ENCODE results near the gene SFXN3.

SFXN3 gene

GRCh38 chr10:100999742-101000126, 31.3 kb upstream of the SFXN3 start, which contains the start of gene LZTS2:
Gene LZTS2 (plus strand): TSS chr10:100999808. CDS start chr10:101002539, 2,731 bp downstream.
- peak within 1 kb of the TSS; percentile 91 to 97 (median 93) for H3K4me3 ChIP-seq (ENCODE audit: low read depth in 1 of 5, low read length in 5 of 5)
- H3K27me3 ChIP-seq (ENCODE audit: control insufficient read depth in 5 of 5, insufficient read depth in 4 of 5, low read length in 5 of 5) = no peaks in the 10 kb centered on the region
- peak within 1 kb of the TSS; percentile 99 for H3K27ac ChIP-seq (ENCODE audit: low read depth, low read length)
- peak within 1 kb of the TSS; percentile 93 to 99 (median 98) for H3K9ac ChIP-seq (ENCODE audit: low read length in 5 of 5)
- H3K36me3 ChIP-seq (ENCODE audit: control insufficient read depth in 5 of 5, insufficient read depth in 5 of 5, low read length in 5 of 5) = peaks cover 0 to 25% (median 19%) of the 10 kb centered on the region in 5 donors
- peaks cover 16 to 76% (median 68%) of the 10 kb centered on the region in 5 donors for H3K4me1 ChIP-seq (ENCODE audit: control insufficient read depth in 5 of 5, insufficient read depth in 5 of 5, low read length in 5 of 5)
- no peaks in the 10 kb centered on the region for H3K9me3 ChIP-seq (ENCODE audit: control insufficient read depth in 5 of 5, low read length in 5 of 5)

GRCh38 chr10:101000127-101000914, 30.7 kb upstream of the SFXN3 start:
- peak overlapping the region; percentile 91 to 97 (median 93) for H3K4me3 ChIP-seq (ENCODE audit: low read depth in 1 of 5, low read length in 5 of 5)
- H3K4me1 ChIP-seq (ENCODE audit: control insufficient read depth in 5 of 5, insufficient read depth in 5 of 5, low read length in 5 of 5) = peaks cover 16 to 82% (median 74%) of the 10 kb centered on the region in 5 donors
- peak overlapping the region; percentile 93 to 99 (median 98) for H3K9ac ChIP-seq (ENCODE audit: low read length in 5 of 5)
- H3K27me3 ChIP-seq (ENCODE audit: control insufficient read depth in 5 of 5, insufficient read depth in 4 of 5, low read length in 5 of 5) = no peaks in the 10 kb centered on the region
- H3K9me3 ChIP-seq (ENCODE audit: control insufficient read depth in 5 of 5, low read length in 5 of 5) = no peaks in the 10 kb centered on the region
- H3K27ac ChIP-seq (ENCODE audit: low read depth, low read length) = peak overlapping the region; percentile 99
- peaks cover 0 to 30% (median 24%) of the 10 kb centered on the region in 5 donors for H3K36me3 ChIP-seq (ENCODE audit: control insufficient read depth in 5 of 5, insufficient read depth in 5 of 5, low read length in 5 of 5)

GRCh38 chr10:101000915-101001658, 29.9 kb upstream of the SFXN3 start:
- peaks cover 16 to 85% (median 80%) of the 10 kb centered on the region in 5 donors for H3K4me1 ChIP-seq (ENCODE audit: control insufficient read depth in 5 of 5, insufficient read depth in 5 of 5, low read length in 5 of 5)
- peak overlapping the region; percentile 93 to 99 (median 98) for H3K9ac ChIP-seq (ENCODE audit: low read length in 5 of 5)
- H3K27me3 ChIP-seq (ENCODE audit: control insufficient read depth in 5 of 5, insufficient read depth in 4 of 5, low read length in 5 of 5) = no peaks in the 10 kb centered on the region
- H3K36me3 ChIP-seq (ENCODE audit: control insufficient read depth in 5 of 5, insufficient read depth in 5 of 5, low read length in 5 of 5) = peaks cover 0 to 38% (median 31%) of the 10 kb centered on the region in 5 donors
- H3K9me3 ChIP-seq (ENCODE audit: control insufficient read depth in 5 of 5, low read length in 5 of 5) = no peaks in the 10 kb centered on the region
- peak overlapping the region; percentile 91 to 97 (median 93) for H3K4me3 ChIP-seq (ENCODE audit: low read depth in 1 of 5, low read length in 5 of 5)
- H3K27ac ChIP-seq (ENCODE audit: low read depth, low read length) = peak overlapping the region; percentile 99

- H3K9me3 ChIP-seq (ENCODE audit: control insufficient read depth in 5 of 5, low read length in 5 of 5) = no peaks in the 10 kb centered on the region
- peaks cover 0 to 44% (median 36%) of the 10 kb centered on the region in 5 donors for H3K36me3 ChIP-seq (ENCODE audit: control insufficient read depth in 5 of 5, insufficient read depth in 5 of 5, low read length in 5 of 5)
- peak overlapping the region; percentile 99 for H3K27ac ChIP-seq (ENCODE audit: low read depth, low read length)
- peaks cover 16 to 80% (median 75%) of the 10 kb centered on the region in 5 donors for H3K4me1 ChIP-seq (ENCODE audit: control insufficient read depth in 5 of 5, insufficient read depth in 5 of 5, low read length in 5 of 5)
- H3K27me3 ChIP-seq (ENCODE audit: control insufficient read depth in 5 of 5, insufficient read depth in 4 of 5, low read length in 5 of 5) = no peaks in the 10 kb centered on the region
- peak overlapping the region; percentile 10 to 97 (median 93) for H3K4me3 ChIP-seq (ENCODE audit: low read depth in 1 of 5, low read length in 5 of 5)
- peak overlapping the region; percentile 53 to 99 (median 98) for H3K9ac ChIP-seq (ENCODE audit: low read length in 5 of 5)
Observed at GRCh38 chr10:101001659-101002035, 29.4 kb upstream of the SFXN3 start.

- Histone ChIP-seq H3K27me3 (ENCODE audit: control insufficient read depth in 5 of 5, insufficient read depth in 4 of 5, low read length in 5 of 5) (no peaks in the 10 kb centered on the region), H3K9ac (ENCODE audit: low read length in 5 of 5) (peak overlapping the region in 4 of 5 donors; percentile 53 to 99 (median 98)), H3K4me3 (ENCODE audit: low read depth in 1 of 5, low read length in 5 of 5) (peak overlapping the region in 3 of 5 donors; percentile 91 to 93 (median 93)), H3K9me3 (ENCODE audit: control insufficient read depth in 5 of 5, low read length in 5 of 5) (no peaks in the 10 kb centered on the region), H3K27ac (ENCODE audit: low read depth, low read length) (peak overlapping the region; percentile 99), H3K36me3 (ENCODE audit: control insufficient read depth in 5 of 5, insufficient read depth in 5 of 5, low read length in 5 of 5) (peaks cover 0 to 52% (median 44%) of the 10 kb centered on the region in 5 donors), H3K4me1 (ENCODE audit: control insufficient read depth in 5 of 5, insufficient read depth in 5 of 5, low read length in 5 of 5) (peaks cover 16 to 82% (median 70%) of the 10 kb centered on the region in 5 donors)
Observed at GRCh38 chr10:101002456-101002855, 28.6 kb upstream of the SFXN3 start.

- Histone ChIP-seq H3K9ac (ENCODE audit: low read length in 5 of 5) (peak overlapping the region in 1 of 5 donors; percentile 36), H3K36me3 (ENCODE audit: control insufficient read depth in 5 of 5, insufficient read depth in 5 of 5, low read length in 5 of 5) (peaks cover 0 to 52% (median 45%) of the 10 kb centered on the region in 5 donors), H3K4me3 (ENCODE audit: low read depth in 1 of 5, low read length in 5 of 5) (no peak overlapping the region), H3K27ac (ENCODE audit: low read depth, low read length) (peak overlapping the region; percentile 70), H3K9me3 (ENCODE audit: control insufficient read depth in 5 of 5, low read length in 5 of 5) (no peaks in the 10 kb centered on the region), H3K27me3 (ENCODE audit: control insufficient read depth in 5 of 5, insufficient read depth in 4 of 5, low read length in 5 of 5) (no peaks in the 10 kb centered on the region), H3K4me1 (ENCODE audit: control insufficient read depth in 5 of 5, insufficient read depth in 5 of 5, low read length in 5 of 5) (peaks cover 17 to 71% (median 59%) of the 10 kb centered on the region in 5 donors)
Observed at GRCh38 chr10:101003639-101004206, 27.3 kb upstream of the SFXN3 start.

GRCh38 chr10:101005361-101005760, 25.7 kb upstream of the SFXN3 start:
- H3K4me1 ChIP-seq (ENCODE audit: control insufficient read depth in 5 of 5, insufficient read depth in 5 of 5, low read length in 5 of 5) = peaks cover 15 to 67% (median 51%) of the 10 kb centered on the region in 5 donors
- peaks cover 0 to 52% (median 45%) of the 10 kb centered on the region in 5 donors for H3K36me3 ChIP-seq (ENCODE audit: control insufficient read depth in 5 of 5, insufficient read depth in 5 of 5, low read length in 5 of 5)
- no peaks in the 10 kb centered on the region for H3K9me3 ChIP-seq (ENCODE audit: control insufficient read depth in 5 of 5, low read length in 5 of 5)
- H3K4me3 ChIP-seq (ENCODE audit: low read depth in 1 of 5, low read length in 5 of 5) = no peak overlapping the region
- H3K27me3 ChIP-seq (ENCODE audit: control insufficient read depth in 5 of 5, insufficient read depth in 4 of 5, low read length in 5 of 5) = no peaks in the 10 kb centered on the region
- H3K9ac ChIP-seq (ENCODE audit: low read length in 5 of 5) = no peak overlapping the region
- peak overlapping the region; percentile 41 for H3K27ac ChIP-seq (ENCODE audit: low read depth, low read length)

- Histone ChIP-seq H3K9me3 (ENCODE audit: control insufficient read depth in 5 of 5, low read length in 5 of 5) (no peaks in the 10 kb centered on the region), H3K36me3 (ENCODE audit: control insufficient read depth in 5 of 5, insufficient read depth in 5 of 5, low read length in 5 of 5) (peaks cover 0 to 52% (median 45%) of the 10 kb centered on the region in 5 donors), H3K4me1 (ENCODE audit: control insufficient read depth in 5 of 5, insufficient read depth in 5 of 5, low read length in 5 of 5) (peaks cover 13 to 60% (median 45%) of the 10 kb centered on the region in 5 donors), H3K27ac (ENCODE audit: low read depth, low read length) (no peak overlapping the region), H3K27me3 (ENCODE audit: control insufficient read depth in 5 of 5, insufficient read depth in 4 of 5, low read length in 5 of 5) (no peaks in the 10 kb centered on the region), H3K9ac (ENCODE audit: low read length in 5 of 5) (no peak overlapping the region), H3K4me3 (ENCODE audit: low read depth in 1 of 5, low read length in 5 of 5) (no peak overlapping the region)
Observed at GRCh38 chr10:101005869-101006567, 25.0 kb upstream of the SFXN3 start.

GRCh38 chr10:101006593-101007098, 24.4 kb upstream of the SFXN3 start:
- H3K27me3 ChIP-seq (ENCODE audit: control insufficient read depth in 5 of 5, insufficient read depth in 4 of 5, low read length in 5 of 5) = no peaks in the 10 kb centered on the region
- peaks cover 10 to 54% (median 38%) of the 10 kb centered on the region in 5 donors for H3K4me1 ChIP-seq (ENCODE audit: control insufficient read depth in 5 of 5, insufficient read depth in 5 of 5, low read length in 5 of 5)
- no peak overlapping the region for H3K4me3 ChIP-seq (ENCODE audit: low read depth in 1 of 5, low read length in 5 of 5)
- no peak overlapping the region for H3K27ac ChIP-seq (ENCODE audit: low read depth, low read length)
- no peaks in the 10 kb centered on the region for H3K9me3 ChIP-seq (ENCODE audit: control insufficient read depth in 5 of 5, low read length in 5 of 5)
- peaks cover 0 to 52% (median 45%) of the 10 kb centered on the region in 5 donors for H3K36me3 ChIP-seq (ENCODE audit: control insufficient read depth in 5 of 5, insufficient read depth in 5 of 5, low read length in 5 of 5)
- H3K9ac ChIP-seq (ENCODE audit: low read length in 5 of 5) = peak overlapping the region in 1 of 5 donors; percentile 47
